Esophagus muscularis mucosa (tissue), 4 donors: ENCODE results near the gene C1orf94. TPM values are rescaled to one million over a fixed set of nuclear protein-coding genes. Genes with fewer than 3 reads are reported as not detected.
A peak's percentile ranks its signal among the peaks of the same experiment; 100 is the strongest.

Experiments
- DNase-seq: peaks from one replicate; pipeline ENCODE4 v3.0.0-alpha.2; 2017; ENCODE audit errors: extremely low spot score
- H3K27ac ChIP-seq, 4 donors: fragments of 200-600 bp; sonication (generic); replicated peaks in 1 of 4; 1 replicate in 3 of 4; 2 replicates in 1 of 4; pipeline ENCODE4 v1.5.1; 2016 to 2019; ENCODE audit warnings: mild to moderate bottlenecking in 1 of 4
- H3K27me3 ChIP-seq, 4 donors: fragments of 200-600 bp; sonication (generic); one replicate each; pipeline versions ENCODE4 v1.5.1 to v1.6.0; 2016 to 2019
- H3K36me3 ChIP-seq, 4 donors: fragments of 200-600 bp; sonication (generic); one replicate each; pipeline ENCODE4 v1.5.1; 2016 to 2019
- H3K4me1 ChIP-seq, 4 donors: fragments of 200-600 bp; sonication (generic); one replicate each; pipeline ENCODE4 v1.5.1; 2016 to 2019
- H3K4me3 ChIP-seq, 4 donors: fragments of 200-600 bp; sonication (generic); 1 replicate in 2 of 4; 2 replicates in 2 of 4; pipeline ENCODE4 v1.5.1; 2016 to 2019; ENCODE audit warnings: mild to moderate bottlenecking in 4 of 4, moderate library complexity in 1 of 4
- H3K9me3 ChIP-seq, 4 donors: fragments of 200-600 bp; sonication (generic); 1 replicate in 3 of 4; 2 replicates in 1 of 4; pipeline ENCODE4 v1.5.1; 2016 to 2019
- CTCF ChIP-seq, 3 experiments: fragments of 200-600 bp in 2 of 3; fragments of 450-650 bp in 1 of 3; sonication (generic) in 2 of 3; IDR thresholded peaks; one replicate each; pipeline ENCODE4 v1.5.1; 2017 to 2019; ENCODE audit warnings: antibody characterized with exemption in 3 of 3, mild to moderate bottlenecking in 2 of 3, moderate library complexity in 1 of 3
- EP300 ChIP-seq: sonication (generic); formaldehyde crosslinking; IDR thresholded peaks from one replicate; pipeline ENCODE4 v1.6.1; 2017; ENCODE audit warnings: antibody characterized with exemption
- POLR2A ChIP-seq: fragments of 450-650 bp; IDR thresholded peaks from one replicate; pipeline ENCODE4 v1.6.1; 2017; ENCODE audit warnings: antibody characterized with exemption, moderate library complexity, mild to moderate bottlenecking, low read depth
- POLR2AphosphoS5 ChIP-seq, 2 donors: sonication (generic); formaldehyde crosslinking; IDR thresholded peaks; one replicate each; pipeline ENCODE4 v1.6.1; 2017; ENCODE audit warnings: antibody characterized with exemption in 2 of 2
- WGBS: methylation state at CpG from one replicate; pipeline ENCODE4 v1.1.5; 2018; 5-methylcytosine and 5-hydroxymethylcytosine counted together
- intact Hi-C: fragments of 100-400 bp; cut with DNase I; formaldehyde crosslinking; loops from one replicate; pipeline ENCODE4 v1.15.1; 2023
- total RNA-seq, 4 donors: library from RNA; depleted of rRNA; stranded (reverse); fragments of >200 nt; gene quantifications; one replicate each; pipeline versions ENCODE4 v1.1.0 to v1.2.1, GENCODE V29; 2016

The C1orf94 gene
- total RNA-seq, 4 donors from 2014 or later: 0.13 TPM; not detected in 3

GRCh38 chr1:34199927-34200326 lies 23.2 kb downstream of the C1orf94 start:
- Histone ChIP-seq H3K27ac (no peak overlapping the region), H3K36me3 (no peaks in the 10 kb centered on the region), H3K4me1 (no peaks in the 10 kb centered on the region), H3K4me3 (no peak overlapping the region), H3K27me3 (peaks cover 0 to 23% (median 0%) of the 10 kb centered on the region in 4 donors), H3K9me3 (no peaks in the 10 kb centered on the region)
- WGBS: 89% methylated on average over 1 of the region's 1 CpG
- DNase-seq: no peak
- TF ChIP-seq CTCF (IDR thresholded peaks at IDR 0.05) (no peak), POLR2AphosphoS5 (IDR thresholded peaks at IDR 0.05) (no peak), EP300 (no peak), POLR2A (no peak)
- intact Hi-C loops: no loop called here

GRCh38 chr1:34212673-34213072 lies 36.0 kb downstream of the C1orf94 start:
- H3K27ac ChIP-seq: no peak overlapping the region
- DNase-seq: no peak
- H3K4me3 ChIP-seq: no peak overlapping the region
- peaks cover 0 to 44% (median 0%) of the 10 kb centered on the region in 4 donors for H3K27me3 ChIP-seq
- no peaks in the 10 kb centered on the region for H3K36me3 ChIP-seq
- TF ChIP-seq POLR2AphosphoS5 (IDR thresholded peaks at IDR 0.05) (no peak), CTCF (IDR thresholded peaks at IDR 0.05) (no peak), EP300 (no peak), POLR2A (no peak)
- WGBS: 95% methylated on average over 4 of the region's 4 CpGs
- H3K9me3 ChIP-seq: no peaks in the 10 kb centered on the region
- H3K4me1 ChIP-seq: no peaks in the 10 kb centered on the region
- intact Hi-C loops: no loop called here

GRCh38 chr1:34213956-34214355 lies 37.2 kb downstream of the C1orf94 start:
- no peak for DNase-seq
- TF ChIP-seq EP300: no peak
- 52% methylated on average over 3 of the region's 3 CpGs for WGBS

GRCh38 chr1:34231441-34231840 lies 54.7 kb downstream of the C1orf94 start:
- intact Hi-C loops: no loop called here
- no peak overlapping the region for H3K27ac ChIP-seq
- DNase-seq: peak; percentile 26
- H3K9me3 ChIP-seq: peaks cover 0 to 5% (median 0%) of the 10 kb centered on the region in 4 donors
- TF ChIP-seq CTCF (IDR thresholded peaks at IDR 0.05) (no peak), POLR2AphosphoS5 (IDR thresholded peaks at IDR 0.05) (no peak), POLR2A (no peak), EP300 (no peak)
- no peak overlapping the region for H3K4me3 ChIP-seq
- H3K4me1 ChIP-seq: no peaks in the 10 kb centered on the region
- H3K27me3 ChIP-seq: peaks cover 0 to 19% (median 0%) of the 10 kb centered on the region in 4 donors
- 91% methylated on average over 1 of the region's 1 CpG for WGBS
- no peaks in the 10 kb centered on the region for H3K36me3 ChIP-seq

More at GRCh38 chr1:34213956-34214355, 37.2 kb downstream of the C1orf94 start:
- H3K27me3 ChIP-seq: peaks cover 0 to 49% (median 0%) of the 10 kb centered on the region in 4 donors
- no peak overlapping the region for H3K27ac ChIP-seq
- intact Hi-C loops: no loop called here
- H3K36me3 ChIP-seq: no peaks in the 10 kb centered on the region
- H3K9me3 ChIP-seq: no peaks in the 10 kb centered on the region
- no peaks in the 10 kb centered on the region for H3K4me1 ChIP-seq
- no peak overlapping the region for H3K4me3 ChIP-seq

- Histone ChIP-seq H3K4me1 (no peaks in the 10 kb centered on the region), H3K4me3 (no peak overlapping the region), H3K27me3 (peaks cover 0 to 31% (median 0%) of the 10 kb centered on the region in 4 donors), H3K36me3 (no peaks in the 10 kb centered on the region), H3K9me3 (no peaks in the 10 kb centered on the region), H3K27ac (no peak overlapping the region)
- 90% methylated on average over 2 of the region's 2 CpGs for WGBS
- DNase-seq: no peak
- TF ChIP-seq POLR2AphosphoS5 (IDR thresholded peaks at IDR 0.05): no peak
- TF ChIP-seq CTCF (IDR thresholded peaks at IDR 0.05): no peak
- TF ChIP-seq EP300: no peak
- intact Hi-C loops: no loop called here
These were observed 58.9 kb downstream of the C1orf94 start for GRCh38 chr1:34235594-34235993.
